HG03066 (cell line): ENCODE measurements around the gene SOX9.
"Not testable (repeated sequence)": the region's sequence is repeated elsewhere in the genome, so short reads cannot be mapped to it uniquely, and the experiment has no call there.

Experiments
- ATAC-seq: cut with Tn5 transposase; IDR thresholded peaks from one replicate; pipeline ENCODE4 v1.9.1; 2021; ENCODE audit warnings: low read depth; ENCODE audit not compliant: unreplicated experiment

SOX9 gene

GRCh38 chr17:72125226-72125651 is 4.4 kb downstream of the SOX9 start:
- no peak for ATAC-seq

GRCh38 chr17:72125742-72126141 is 4.9 kb downstream of the SOX9 start:
- no peak for ATAC-seq

GRCh38 chr17:72126575-72127486 is 6.0 kb downstream of the SOX9 start:
- ATAC-seq: no peak

- no peak for ATAC-seq
These were observed 7.2 kb downstream of the SOX9 start for GRCh38 chr17:72128039-72128438.

GRCh38 chr17:72134608-72135394 is 14.0 kb downstream of the SOX9 start:
- no peak for ATAC-seq

- ATAC-seq: no peak
These were observed 14.9 kb downstream of the SOX9 start for GRCh38 chr17:72135546-72136325.

- no peak for ATAC-seq
These were observed 15.9 kb downstream of the SOX9 start for GRCh38 chr17:72136692-72137091.

- no peak for ATAC-seq
These were observed 16.3 kb downstream of the SOX9 start for GRCh38 chr17:72137161-72137560.

GRCh38 chr17:72139212-72139611 is 18.4 kb downstream of the SOX9 start:
- ATAC-seq: no peak

- ATAC-seq: no peak
These were observed 20.5 kb downstream of the SOX9 start for GRCh38 chr17:72141336-72141735.

- ATAC-seq: not testable (repeated sequence)
These were observed 21.3 kb downstream of the SOX9 start for GRCh38 chr17:72142097-72142496.

GRCh38 chr17:72142614-72143013 is 21.8 kb downstream of the SOX9 start:
- no peak for ATAC-seq

GRCh38 chr17:72143245-72143644 is 22.4 kb downstream of the SOX9 start:
- ATAC-seq: no peak

- ATAC-seq: no peak
These were observed 23.3 kb downstream of the SOX9 start for GRCh38 chr17:72144101-72144500.

GRCh38 chr17:72145562-72145961 is 24.7 kb downstream of the SOX9 start:
- ATAC-seq: no peak

GRCh38 chr17:72145962-72146361 is 25.1 kb downstream of the SOX9 start:
- ATAC-seq: no peak

GRCh38 chr17:72146371-72146770 is 25.6 kb downstream of the SOX9 start:
- no peak for ATAC-seq

- ATAC-seq: no peak
These were observed 30.0 kb downstream of the SOX9 start for GRCh38 chr17:72150632-72151460.

- ATAC-seq: no peak
These were observed 31.0 kb downstream of the SOX9 start for GRCh38 chr17:72151565-72152386.
